ENCODE results near the gene PLCB2.

PLCB2 gene

GRCh38 chr15:40243126-40243810 is 64.5 kb downstream of the PLCB2 start:
- DNase-seq (ENCODE audit: low read depth) = no peak
- H3K4me3 ChIP-seq (ENCODE audit: low read length) = no peak overlapping the region
- no peak for TF ChIP-seq CTCF (conservative IDR thresholded peaks at IDR 0.05; ENCODE audit: low read length)

- H3K4me3 ChIP-seq (ENCODE audit: low read length) = no peak overlapping the region
- TF ChIP-seq CTCF (conservative IDR thresholded peaks at IDR 0.05; ENCODE audit: low read length) = no peak
- DNase-seq (ENCODE audit: low read depth) = no peak
Measured at GRCh38 chr15:40242601-40243000, 65.1 kb downstream of the PLCB2 start.

DNA sequence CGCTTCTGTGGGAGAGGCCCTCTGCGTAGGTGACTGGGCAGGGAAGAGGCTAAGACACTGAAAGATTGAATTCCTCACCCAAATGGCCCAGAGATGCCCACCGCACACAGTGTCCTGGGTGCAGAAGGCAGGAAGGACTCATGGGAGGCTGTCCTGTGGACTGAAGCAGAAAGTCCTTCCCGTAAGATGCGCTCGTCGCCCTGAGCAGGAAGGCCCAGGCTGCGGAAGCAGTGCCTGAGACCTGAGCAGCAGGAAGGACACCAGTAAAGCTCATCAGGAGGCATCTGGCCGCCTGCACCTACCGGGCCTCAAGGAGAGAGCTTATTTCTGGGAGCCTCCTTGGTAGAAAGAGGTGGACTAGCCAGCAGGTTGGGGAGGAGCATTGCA is 65.5 kb downstream of the PLCB2 start:
- no peak overlapping the region for H3K4me3 ChIP-seq (ENCODE audit: low read length)
- TF ChIP-seq CTCF (conservative IDR thresholded peaks at IDR 0.05; ENCODE audit: low read length) = no peak
- no peak for DNase-seq (ENCODE audit: low read depth)

DNA sequence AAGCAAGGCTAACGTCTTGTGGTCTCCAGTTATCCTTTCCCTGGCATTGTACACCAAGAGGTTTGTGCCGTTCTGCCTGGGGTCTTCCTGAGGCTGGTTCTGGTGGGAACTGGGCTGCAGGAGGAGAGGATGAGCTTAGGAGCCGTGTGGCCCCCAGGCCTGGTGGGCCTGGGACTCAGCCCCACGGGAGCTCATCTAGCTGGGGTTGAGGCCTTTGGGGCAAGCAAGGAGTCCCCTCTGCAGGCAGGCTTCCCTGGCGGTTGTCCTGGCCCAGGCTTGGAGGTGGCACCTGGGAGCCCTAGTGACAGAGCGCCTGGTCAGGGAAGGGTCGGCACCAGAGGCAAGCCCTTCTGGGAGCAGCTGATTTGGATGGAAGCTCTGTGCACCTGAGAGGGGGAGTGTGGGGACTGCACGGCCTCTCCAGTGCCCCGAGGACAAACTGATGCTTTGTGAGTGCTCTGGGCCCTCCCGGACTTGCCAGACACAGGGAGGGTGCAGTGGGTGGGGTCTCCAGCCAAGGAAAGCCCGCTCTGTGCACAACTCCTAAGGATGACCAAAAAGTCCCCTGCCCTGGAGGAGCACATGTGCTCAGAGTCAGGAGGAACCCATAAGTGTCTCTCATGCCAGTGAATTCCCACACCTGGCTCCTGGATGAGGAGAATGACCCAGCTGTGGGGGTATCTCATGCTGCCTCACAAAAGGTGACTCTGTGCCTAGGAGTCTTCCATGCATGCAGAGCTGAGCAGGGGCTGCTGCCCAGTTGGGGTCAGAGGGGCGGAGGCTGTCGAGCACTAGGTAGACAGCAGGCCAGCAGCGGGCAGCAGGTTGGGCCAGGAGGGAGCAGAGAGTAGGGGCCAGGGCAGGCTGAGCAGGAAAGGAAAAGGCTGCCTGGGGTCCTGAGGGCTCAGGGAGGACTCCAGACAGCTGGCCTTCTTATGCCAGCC is 66.2 kb downstream of the PLCB2 start:
- TF ChIP-seq CTCF (conservative IDR thresholded peaks at IDR 0.05; ENCODE audit: low read length) = no peak
- no peak for DNase-seq (ENCODE audit: low read depth)
- H3K4me3 ChIP-seq (ENCODE audit: low read length) = no peak overlapping the region

- DNase-seq (ENCODE audit: low read depth) = no peak
- H3K4me3 ChIP-seq (ENCODE audit: low read length) = no peak overlapping the region
- TF ChIP-seq CTCF (conservative IDR thresholded peaks at IDR 0.05; ENCODE audit: low read length) = no peak
Measured at GRCh38 chr15:40240619-40241221, 67.0 kb downstream of the PLCB2 start.

DNA sequence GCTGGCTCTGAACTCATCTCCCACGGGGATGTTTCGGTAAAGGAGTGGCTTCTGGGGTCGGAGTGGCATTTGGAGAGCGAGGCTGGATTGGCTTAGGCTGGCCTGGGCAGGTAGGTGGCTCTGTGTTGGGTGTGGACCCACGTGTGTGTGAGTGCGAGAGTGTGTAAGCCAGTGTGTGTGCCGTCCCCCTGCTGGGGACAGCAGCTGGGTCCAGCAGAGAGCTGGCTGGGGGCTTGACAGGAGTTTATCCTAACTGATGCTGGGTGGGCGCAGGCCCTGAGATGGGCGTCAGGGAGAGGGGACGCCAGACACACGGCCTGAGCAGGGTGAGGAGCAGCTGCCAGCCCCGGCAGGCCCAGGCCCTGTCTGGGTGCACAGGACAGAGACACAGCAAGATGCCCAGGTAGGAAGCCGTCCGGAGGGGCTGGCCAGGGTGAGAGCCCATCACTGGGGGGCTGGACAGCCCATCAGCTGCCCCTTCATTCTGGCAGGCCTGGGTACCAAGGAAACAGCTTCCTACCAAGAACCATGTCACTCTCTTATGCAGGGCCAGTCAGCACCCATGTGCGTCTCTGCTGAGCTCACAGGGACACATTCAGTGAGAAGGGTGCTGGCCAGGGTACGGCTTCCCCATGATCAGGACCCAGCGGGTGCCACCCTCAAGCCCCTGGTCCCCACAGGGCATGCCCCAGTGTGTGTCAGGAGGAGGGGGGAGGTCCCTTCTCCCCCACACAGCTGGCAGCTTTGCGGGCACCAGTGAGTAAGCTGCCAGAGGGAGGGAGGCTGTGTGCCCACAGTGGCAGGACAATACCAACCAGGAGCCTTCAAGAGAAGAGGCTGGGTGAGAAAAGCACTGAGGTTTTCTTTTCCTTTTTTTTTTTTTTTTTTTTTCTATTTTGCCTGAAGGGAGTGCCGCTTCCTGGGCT is 67.8 kb downstream of the PLCB2 start:
- no peak for TF ChIP-seq CTCF (conservative IDR thresholded peaks at IDR 0.05; ENCODE audit: low read length)
- no peak overlapping the region for H3K4me3 ChIP-seq (ENCODE audit: low read length)
- DNase-seq (ENCODE audit: low read depth) = no peak

All from AG10803 (cell line).